Osteoblast (primary cell): ENCODE results near the gene MUC4. TPM values are rescaled to one million over a fixed set of nuclear protein-coding genes. Genes with fewer than 3 reads are reported as not detected.
"Not testable (repeated sequence)": the region's sequence is repeated elsewhere in the genome, so short reads cannot be mapped to it uniquely, and the experiment has no call there.

Experiments used
- DNase-seq: peaks from one replicate; pipeline ENCODE4 v3.0.0; 2011; ENCODE audit warnings: low spot score, mixed read lengths; ENCODE audit not compliant: insufficient read length; ENCODE audit errors: missing footprints
- H2AFZ ChIP-seq: 2 replicates; pipeline ENCODE4 v1.6.0; 2011; ENCODE audit warnings: mild to moderate bottlenecking, low read length
- H3K27ac ChIP-seq: 2 replicates; pipeline ENCODE4 v1.5.1; 2011; ENCODE audit warnings: mild to moderate bottlenecking, low read depth, low read length, moderate library complexity
- H3K27me3 ChIP-seq: 2 replicates; pipeline ENCODE4 v1.6.0; 2012; ENCODE audit warnings: mild to moderate bottlenecking, control low read depth, inconsistent platforms, low read length, moderate library complexity; ENCODE audit not compliant: insufficient read depth
- H3K36me3 ChIP-seq: 2 replicates; pipeline ENCODE4 v1.5.1; 2011; ENCODE audit warnings: mild to moderate bottlenecking, low read length, control low read depth, moderate library complexity; ENCODE audit not compliant: insufficient read depth
- H3K4me1 ChIP-seq: 2 replicates; pipeline ENCODE4 v1.5.1; 2011; ENCODE audit warnings: mild to moderate bottlenecking, low read length, control low read depth, moderate library complexity; ENCODE audit not compliant: insufficient read depth
- H3K4me2 ChIP-seq: 2 replicates; pipeline ENCODE4 v1.6.0; 2011; ENCODE audit warnings: mild to moderate bottlenecking, low read length; ENCODE audit not compliant: insufficient read depth
- H3K4me3 ChIP-seq: fragments of 200-600 bp; sonication (generic); 3 replicates; pipeline ENCODE4 v1.5.1; 2012; ENCODE audit warnings: mild to moderate bottlenecking, low read length, inconsistent platforms; ENCODE audit not compliant: insufficient read depth
- H3K79me2 ChIP-seq: 2 replicates; pipeline ENCODE4 v1.6.0; 2012; ENCODE audit warnings: mild to moderate bottlenecking, low read length, control low read depth, inconsistent platforms; ENCODE audit not compliant: insufficient read depth
- H3K9me3 ChIP-seq: 2 replicates; pipeline ENCODE4 v1.5.1; 2011; ENCODE audit warnings: low read depth, low read length, control low read depth
- H4K20me1 ChIP-seq: 2 replicates; pipeline ENCODE4 v1.6.0; 2012; ENCODE audit warnings: mild to moderate bottlenecking, low read length, control low read depth; ENCODE audit not compliant: insufficient read depth
- total RNA-seq: library from RNA; depleted of rRNA; stranded (reverse); fragments of >200 nt; gene quantifications from 2 replicates; pipeline ENCODE4 v1.2.3, GENCODE V29; 2012
- TF ChIP-seq, protein P1 (sequence below): IDR thresholded peaks from 2 replicates; pipeline ENCODE4 v1.5.1; 2011; ENCODE audit warnings: mild to moderate bottlenecking, low read depth, low read length, moderate library complexity; ENCODE audit errors: extremely low read depth

The MUC4 gene
- total RNA-seq, 1 donor: not detected

DNA sequence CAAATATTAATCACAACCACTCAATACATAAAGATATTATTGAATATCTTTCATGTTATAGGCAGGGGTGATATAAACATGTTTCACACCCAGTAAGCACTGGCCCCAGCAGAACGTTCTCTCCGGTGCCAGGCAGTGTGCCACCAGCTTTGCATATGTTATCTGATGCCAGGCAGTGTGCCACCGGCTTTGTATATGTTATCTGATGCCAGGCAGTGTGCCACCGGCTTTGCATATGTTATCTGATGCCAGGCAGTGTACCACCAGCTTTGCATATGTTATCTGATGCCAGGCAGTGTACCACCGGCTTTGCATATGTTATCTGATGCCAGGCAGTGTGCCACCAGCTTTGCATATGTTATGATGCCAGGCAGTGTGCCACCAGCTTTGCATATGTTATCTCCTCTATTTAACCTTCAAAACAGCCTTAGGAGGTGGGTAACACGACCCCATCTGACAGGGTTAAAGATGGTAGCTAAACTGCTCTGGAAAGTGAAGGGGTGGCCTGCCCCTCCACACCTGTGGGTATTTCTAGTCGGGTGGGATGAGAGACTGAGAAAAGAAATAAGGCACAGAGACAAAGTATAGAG lies 84.0 kb downstream of the MUC4 start:
- no peak overlapping the region for H3K4me3 ChIP-seq
- no peaks in the 10 kb centered on the region for H3K9me3 ChIP-seq
- no peaks in the 10 kb centered on the region for H3K79me2 ChIP-seq
- H3K36me3 ChIP-seq: no peaks in the 10 kb centered on the region
- TF ChIP-seq, protein P1, sequence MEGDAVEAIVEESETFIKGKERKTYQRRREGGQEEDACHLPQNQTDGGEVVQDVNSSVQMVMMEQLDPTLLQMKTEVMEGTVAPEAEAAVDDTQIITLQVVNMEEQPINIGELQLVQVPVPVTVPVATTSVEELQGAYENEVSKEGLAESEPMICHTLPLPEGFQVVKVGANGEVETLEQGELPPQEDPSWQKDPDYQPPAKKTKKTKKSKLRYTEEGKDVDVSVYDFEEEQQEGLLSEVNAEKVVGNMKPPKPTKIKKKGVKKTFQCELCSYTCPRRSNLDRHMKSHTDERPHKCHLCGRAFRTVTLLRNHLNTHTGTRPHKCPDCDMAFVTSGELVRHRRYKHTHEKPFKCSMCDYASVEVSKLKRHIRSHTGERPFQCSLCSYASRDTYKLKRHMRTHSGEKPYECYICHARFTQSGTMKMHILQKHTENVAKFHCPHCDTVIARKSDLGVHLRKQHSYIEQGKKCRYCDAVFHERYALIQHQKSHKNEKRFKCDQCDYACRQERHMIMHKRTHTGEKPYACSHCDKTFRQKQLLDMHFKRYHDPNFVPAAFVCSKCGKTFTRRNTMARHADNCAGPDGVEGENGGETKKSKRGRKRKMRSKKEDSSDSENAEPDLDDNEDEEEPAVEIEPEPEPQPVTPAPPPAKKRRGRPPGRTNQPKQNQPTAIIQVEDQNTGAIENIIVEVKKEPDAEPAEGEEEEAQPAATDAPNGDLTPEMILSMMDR: no peak
- no peak overlapping the region for H3K27ac ChIP-seq
- DNase-seq: no peak
- H3K4me2 ChIP-seq: no peak overlapping the region
- H3K27me3 ChIP-seq: no peaks in the 10 kb centered on the region
- no peaks in the 10 kb centered on the region for H4K20me1 ChIP-seq
- H3K4me1 ChIP-seq: no peaks in the 10 kb centered on the region
- no peak overlapping the region for H2AFZ ChIP-seq

DNA sequence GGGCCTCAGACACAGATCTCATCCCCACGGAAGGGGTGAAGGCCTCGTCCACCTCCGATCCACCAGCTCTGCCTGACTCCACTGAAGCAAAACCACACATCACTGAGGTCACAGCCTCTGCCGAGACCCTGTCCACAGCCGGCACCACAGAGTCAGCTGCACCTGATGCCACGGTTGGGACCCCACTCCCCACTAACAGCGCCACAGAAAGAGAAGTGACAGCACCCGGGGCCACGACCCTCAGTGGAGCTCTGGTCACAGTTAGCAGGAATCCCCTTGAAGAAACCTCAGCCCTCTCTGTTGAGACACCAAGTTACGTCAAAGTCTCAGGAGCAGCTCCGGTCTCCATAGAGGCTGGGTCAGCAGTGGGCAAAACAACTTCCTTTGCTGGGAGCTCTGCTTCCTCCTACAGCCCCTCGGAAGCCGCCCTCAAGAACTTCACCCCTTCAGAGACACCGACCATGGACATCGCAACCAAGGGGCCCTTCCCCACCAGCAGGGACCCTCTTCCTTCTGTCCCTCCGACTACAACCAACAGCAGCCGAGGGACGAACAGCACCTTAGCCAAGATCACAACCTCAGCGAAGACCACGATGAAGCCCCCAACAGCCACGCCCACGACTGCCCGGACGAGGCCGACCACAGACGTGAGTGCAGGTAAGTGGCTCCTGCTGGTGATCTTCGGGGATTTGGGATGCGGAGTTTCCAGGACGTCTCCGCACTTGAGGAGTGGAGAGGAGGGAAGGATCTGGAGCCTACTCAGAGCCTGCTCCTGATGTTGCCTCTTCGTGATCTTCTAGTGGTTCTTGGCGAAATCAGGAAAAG lies 85.6 kb downstream of the MUC4 start:
- not testable (repeated sequence) for H2AFZ ChIP-seq, H3K79me2 ChIP-seq, H3K4me1 ChIP-seq, H4K20me1 ChIP-seq, DNase-seq, H3K27ac ChIP-seq, H3K4me3 ChIP-seq, H3K27me3 ChIP-seq, H3K9me3 ChIP-seq, H3K36me3 ChIP-seq, H3K4me2 ChIP-seq

DNA sequence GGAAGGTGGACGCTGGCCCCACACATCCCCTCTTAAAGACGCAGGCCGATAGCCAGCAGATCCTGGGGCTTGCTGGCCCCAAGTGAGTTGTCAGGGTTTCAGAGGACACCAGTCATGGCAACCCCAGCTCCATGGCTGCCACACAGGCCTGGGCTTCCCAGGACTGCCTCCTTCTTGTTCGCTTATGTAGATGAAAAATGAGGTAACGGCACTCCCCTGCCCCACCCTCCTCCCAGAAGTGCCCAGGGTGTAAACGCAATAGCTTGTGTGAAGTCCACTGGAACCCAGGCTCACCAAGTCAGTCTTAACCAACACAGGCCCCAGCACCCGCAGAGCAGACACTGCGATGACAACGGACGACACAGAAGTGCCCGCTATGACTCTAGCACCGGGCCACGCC lies 87.4 kb downstream of the MUC4 start:
- DNase-seq, H3K36me3 ChIP-seq, H3K4me2 ChIP-seq, H3K79me2 ChIP-seq, H2AFZ ChIP-seq, H3K4me3 ChIP-seq, H3K27ac ChIP-seq, H3K4me1 ChIP-seq, H3K9me3 ChIP-seq, H4K20me1 ChIP-seq: not testable (repeated sequence)
- peaks cover 12% of the 10 kb centered on the region for H3K27me3 ChIP-seq

DNA sequence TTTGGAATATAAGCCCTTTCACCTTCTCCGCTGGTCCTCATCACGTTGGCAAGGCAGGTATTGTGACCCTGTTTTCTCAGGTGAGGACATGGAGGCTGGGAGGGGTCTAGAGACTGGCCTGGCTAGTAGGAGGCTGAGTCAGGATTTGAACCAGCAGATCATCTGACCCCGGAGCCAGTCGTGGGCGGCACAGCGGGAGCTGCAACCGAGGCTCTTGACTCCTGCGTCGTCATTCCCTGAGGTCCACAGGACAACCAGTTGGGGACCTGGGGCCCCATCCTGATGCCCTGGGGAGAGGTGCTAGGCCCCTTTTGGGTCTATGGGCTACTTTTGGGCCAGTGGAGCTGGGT lies 88.8 kb downstream of the MUC4 start:
- H3K4me3 ChIP-seq, DNase-seq, H3K9me3 ChIP-seq, H2AFZ ChIP-seq, H3K27ac ChIP-seq, H4K20me1 ChIP-seq, H3K4me1 ChIP-seq, H3K36me3 ChIP-seq, H3K4me2 ChIP-seq, H3K79me2 ChIP-seq: not testable (repeated sequence)
- peaks cover 24% of the 10 kb centered on the region for H3K27me3 ChIP-seq

DNA sequence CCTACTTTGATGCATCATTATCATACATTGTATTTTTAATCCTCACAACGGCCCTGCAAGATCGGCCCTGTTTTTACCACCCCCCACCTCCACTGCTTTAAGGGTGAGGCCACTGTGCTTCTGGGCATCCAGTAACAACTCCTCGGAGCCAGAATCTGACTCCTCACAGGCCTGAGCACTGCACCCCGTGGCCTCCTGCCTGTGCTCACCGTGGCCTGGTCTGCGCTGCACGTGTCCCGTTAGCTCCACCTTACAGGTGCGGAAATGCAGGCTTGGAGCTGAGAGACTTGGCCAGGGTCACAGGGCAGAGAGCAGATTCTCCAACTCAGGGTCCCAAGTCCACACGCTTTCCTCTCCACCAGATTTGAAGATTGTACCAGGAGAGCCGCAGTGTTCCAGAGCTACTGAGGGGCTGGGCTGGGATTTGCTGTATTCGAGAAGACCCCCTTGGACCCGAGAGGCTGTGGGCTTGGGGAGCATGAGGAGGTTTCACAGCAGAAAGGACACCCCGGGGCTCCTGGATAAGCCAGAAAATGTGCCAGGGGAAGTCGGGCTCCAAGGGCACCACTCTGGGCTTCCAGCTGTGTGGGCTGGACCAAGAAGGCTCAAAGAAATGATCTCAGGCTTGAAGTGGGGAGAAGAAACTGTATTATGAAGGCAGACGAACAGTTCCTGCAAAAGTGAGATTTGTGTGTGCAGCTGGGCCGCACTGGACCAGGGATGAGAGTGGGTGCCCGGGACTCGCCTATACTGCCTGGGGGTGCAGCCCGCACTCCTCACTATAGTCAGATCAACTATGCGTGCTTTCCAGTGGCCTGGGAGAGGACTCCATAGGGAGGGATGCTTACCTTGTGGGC lies 89.4 kb downstream of the MUC4 start:
- H3K36me3 ChIP-seq, H4K20me1 ChIP-seq, H3K79me2 ChIP-seq, H3K4me1 ChIP-seq, H3K4me3 ChIP-seq, H3K9me3 ChIP-seq, H3K4me2 ChIP-seq, H3K27ac ChIP-seq, H2AFZ ChIP-seq, DNase-seq: not testable (repeated sequence)
- H3K27me3 ChIP-seq: peaks cover 30% of the 10 kb centered on the region

DNA sequence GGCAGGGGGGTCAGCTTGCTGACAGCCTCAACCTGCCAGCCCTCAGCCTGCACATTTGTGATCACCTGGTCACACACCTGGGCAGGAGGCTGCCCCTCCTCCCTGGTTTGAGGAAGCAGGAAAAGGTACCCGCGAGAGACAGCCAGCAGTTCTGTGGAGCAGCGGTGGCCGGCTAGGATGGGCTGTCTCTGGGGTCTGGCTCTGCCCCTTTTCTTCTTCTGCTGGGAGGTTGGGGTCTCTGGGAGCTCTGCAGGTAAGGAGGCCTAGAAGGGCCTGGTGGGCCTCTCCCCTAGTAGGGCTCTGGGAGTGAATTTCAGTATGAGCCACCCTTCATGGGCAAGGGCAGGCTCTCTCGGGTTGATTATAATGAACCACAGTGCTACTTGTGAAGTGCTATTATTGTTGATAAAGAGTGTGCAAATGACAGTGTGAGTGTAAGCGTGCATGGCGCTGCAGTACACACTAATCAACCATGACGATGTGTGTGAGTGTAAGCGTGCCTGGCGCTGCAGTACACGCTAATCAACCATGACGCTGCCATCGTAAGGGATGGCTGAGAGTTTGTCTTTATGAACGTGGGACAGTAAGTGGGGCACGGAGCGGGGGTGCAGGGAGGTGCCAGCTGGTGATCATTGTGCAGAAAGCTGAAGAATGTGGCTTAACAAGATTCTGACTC lies 90.8 kb downstream of the MUC4 start, which contains the start of gene MUC20:
Gene MUC20, plus strand, starts transcription at position 148 of the 676 bp plus-strand sequence. Its CDS starts 30 bp downstream, at position 178.
- H3K36me3 ChIP-seq, H4K20me1 ChIP-seq, H3K4me2 ChIP-seq, H3K9me3 ChIP-seq, DNase-seq, H3K4me1 ChIP-seq, H3K4me3 ChIP-seq, H3K79me2 ChIP-seq, H2AFZ ChIP-seq, H3K27ac ChIP-seq: not testable (repeated sequence)
- H3K27me3 ChIP-seq: peaks cover 33% of the 10 kb centered on the region

DNA sequence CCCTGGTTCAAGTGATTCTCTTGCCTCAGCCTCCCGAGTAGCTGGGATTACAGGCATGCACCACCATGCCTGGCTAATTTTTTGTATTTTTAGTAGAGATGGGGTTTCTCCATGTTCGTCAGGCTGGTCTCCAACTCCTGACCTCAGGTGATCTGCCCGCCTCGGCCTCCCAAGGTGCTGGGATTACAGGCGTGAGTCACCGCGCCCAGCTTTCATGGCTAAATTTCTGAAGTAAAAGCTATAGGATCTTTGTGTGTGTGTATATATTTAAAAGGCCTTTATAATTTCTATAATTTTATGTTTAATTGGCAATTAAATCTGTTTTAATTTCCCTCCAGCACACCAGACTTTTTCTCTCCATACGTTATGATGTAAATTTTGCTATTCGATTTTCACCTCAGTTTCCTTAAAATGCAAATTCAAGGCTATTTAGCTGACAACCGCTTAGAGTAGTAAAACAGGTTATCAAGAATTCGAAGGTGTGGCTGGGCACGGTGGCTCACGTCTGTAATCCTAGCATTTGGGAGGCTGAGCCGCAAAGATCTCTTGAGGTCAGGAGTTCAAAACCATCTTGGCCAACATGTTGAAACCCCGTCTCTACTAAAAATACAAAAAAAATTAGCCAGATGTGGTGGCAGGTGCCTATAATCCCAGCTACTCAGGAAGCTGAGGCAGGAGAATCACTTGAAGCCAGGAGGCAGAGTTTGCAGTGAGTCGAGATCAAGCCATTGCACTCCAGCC lies 92.0 kb downstream of the MUC4 start:
- H3K4me3 ChIP-seq, H3K9me3 ChIP-seq, DNase-seq, H3K79me2 ChIP-seq, H3K4me2 ChIP-seq, H4K20me1 ChIP-seq, H3K36me3 ChIP-seq, H3K4me1 ChIP-seq, H2AFZ ChIP-seq, H3K27ac ChIP-seq: not testable (repeated sequence)
- H3K27me3 ChIP-seq: peaks cover 33% of the 10 kb centered on the region
